Breast epithelium (tissue), 4 donors: ENCODE measurements around the gene PMEL. TPM values are rescaled to one million over a fixed set of nuclear protein-coding genes. Genes with fewer than 3 reads are reported as not detected.

Experiments used
- DNase-seq, 2 donors: peaks; one replicate each; pipeline ENCODE4 v3.0.0-alpha.2; 2019; ENCODE audit warnings: low spot score in 2 of 2
- H3K27ac ChIP-seq, 2 donors: fragments of 200-600 bp; sonication (generic) in 1 of 2; one replicate each; pipeline ENCODE4 v1.5.1; 2016 to 2019; ENCODE audit warnings: mild to moderate bottlenecking in 1 of 2
- H3K27me3 ChIP-seq, 2 donors: fragments of 200-600 bp; sonication (generic) in 1 of 2; one replicate each; pipeline versions ENCODE4 v1.5.1 to v1.6.0; 2017 to 2019; ENCODE audit warnings: control low read depth in 1 of 2, mild to moderate bottlenecking in 1 of 2
- H3K36me3 ChIP-seq: fragments of 200-600 bp; one replicate; pipeline ENCODE4 v1.5.1; 2019
- H3K4me1 ChIP-seq, 2 donors: fragments of 200-600 bp; sonication (generic); one replicate each; pipeline ENCODE4 v1.5.1; 2016 to 2019; ENCODE audit warnings: control low read depth in 1 of 2
- H3K4me3 ChIP-seq, 3 donors: fragments of 200-600 bp; sonication (generic); 1 replicate in 2 of 3; 2 replicates in 1 of 3; pipeline ENCODE4 v1.5.1; 2016 to 2019; ENCODE audit warnings: mild to moderate bottlenecking in 3 of 3, moderate library complexity in 2 of 3
- H3K9me3 ChIP-seq, 2 donors: fragments of 200-600 bp; sonication (generic) in 1 of 2; one replicate each; pipeline ENCODE4 v1.5.1; 2016 to 2019; ENCODE audit warnings: control low read depth in 1 of 2
- CTCF ChIP-seq, 3 donors: fragments of 450-650 bp; IDR thresholded peaks; one replicate each; pipeline ENCODE4 v1.5.1; 2016 to 2017; ENCODE audit warnings: antibody characterized with exemption in 3 of 3, mild to moderate bottlenecking in 3 of 3, moderate library complexity in 3 of 3
- POLR2A ChIP-seq: fragments of 450-650 bp; IDR thresholded peaks from one replicate; pipeline ENCODE4 v1.6.1; 2016; ENCODE audit warnings: antibody characterized with exemption, mild to moderate bottlenecking, moderate library complexity
- POLR2AphosphoS5 ChIP-seq, 3 donors: sonication (generic); formaldehyde crosslinking; IDR thresholded peaks; one replicate each; pipeline ENCODE4 v1.6.1; 2017; ENCODE audit warnings: antibody characterized with exemption in 3 of 3
- intact Hi-C: fragments of 100-400 bp; cut with DNase I; formaldehyde crosslinking; loops from one replicate; pipeline ENCODE4 v1.15.1; 2023; ENCODE audit warnings: low total_unique reads
- total RNA-seq, 3 donors: library from RNA; depleted of rRNA; stranded (reverse); fragments of >200 nt; gene quantifications; one replicate each; pipeline ENCODE4 v1.1.0, GENCODE V29; 2016

Gene PMEL
- total RNA-seq, 3 donors from 2014 or later, result 4.7 to 18.7 (median 7.4) TPM

GRCh38 chr12:55942055-55942454 is 23.8 kb downstream of the PMEL start:
- intact Hi-C loops, result no loop called here
- no peaks in the 10 kb centered on the region for H3K9me3 ChIP-seq
- TF ChIP-seq CTCF (IDR thresholded peaks at IDR 0.05) (no peak), POLR2AphosphoS5 (IDR thresholded peaks at IDR 0.05) (no peak), POLR2A (no peak)
- no peak overlapping the region for H3K4me3 ChIP-seq
- H3K4me1 ChIP-seq, result no peaks in the 10 kb centered on the region
- H3K27ac ChIP-seq, result no peak overlapping the region
- no peaks in the 10 kb centered on the region for H3K36me3 ChIP-seq
- H3K27me3 ChIP-seq, result no peaks in the 10 kb centered on the region
- DNase-seq, result no peak

- TF ChIP-seq CTCF (IDR thresholded peaks at IDR 0.05) (peak; percentile 68 to 90 (median 90)), POLR2AphosphoS5 (IDR thresholded peaks at IDR 0.05) (peak in 2 of 3 donors; percentile 27 to 43), POLR2A (no peak)
- Histone ChIP-seq H3K4me3 (peak overlapping the region in 2 of 3 donors; percentile 15 to 46), H3K9me3 (no peaks in the 10 kb centered on the region), H3K4me1 (no peaks in the 10 kb centered on the region), H3K27ac (peak overlapping the region; percentile 80), H3K27me3 (no peaks in the 10 kb centered on the region), H3K36me3 (no peaks in the 10 kb centered on the region)
- peak; percentile 82 to 87 for DNase-seq
- intact Hi-C loops, result no loop called here
Observed at GRCh38 chr12:55940065-55940732, 25.6 kb downstream of the PMEL start.

GRCh38 chr12:55938826-55939501 is 26.9 kb downstream of the PMEL start:
- TF ChIP-seq CTCF (IDR thresholded peaks at IDR 0.05), result no peak
- DNase-seq, result no peak
- no peak overlapping the region for H3K4me3 ChIP-seq
- no peaks in the 10 kb centered on the region for H3K4me1 ChIP-seq
- H3K9me3 ChIP-seq, result no peaks in the 10 kb centered on the region
- peak overlapping the region in 1 of 2 donors; percentile 80 for H3K27ac ChIP-seq
- H3K36me3 ChIP-seq, result no peaks in the 10 kb centered on the region
- intact Hi-C loops, result loop anchor here (5.0 to 10.0 kb wide), 2 partner anchors 104 to 197 kb away; partner anchors contain the start of gene GDF11
- no peaks in the 10 kb centered on the region for H3K27me3 ChIP-seq

- DNase-seq, result no peak
Observed at GRCh38 chr12:55937981-55938380, 27.9 kb downstream of the PMEL start.

More at GRCh38 chr12:55937981-55938380, 27.9 kb downstream of the PMEL start:
- peaks cover 0 to 5% of the 10 kb centered on the region in 2 donors for H3K4me1 ChIP-seq
- no peak overlapping the region for H3K4me3 ChIP-seq
- intact Hi-C loops, result loop anchor here (5.0 to 10.0 kb wide), 2 partner anchors 103 to 196 kb away; partner anchors contain the start of gene GDF11
- no peak overlapping the region for H3K27ac ChIP-seq
- H3K27me3 ChIP-seq, result no peaks in the 10 kb centered on the region
- H3K36me3 ChIP-seq, result no peaks in the 10 kb centered on the region
- no peak for TF ChIP-seq POLR2A
- TF ChIP-seq CTCF (IDR thresholded peaks at IDR 0.05), result no peak
- TF ChIP-seq POLR2AphosphoS5 (IDR thresholded peaks at IDR 0.05), result no peak
- no peaks in the 10 kb centered on the region for H3K9me3 ChIP-seq
